K562 (cell line): Measurements from ENCODE around the gene TALDO1. TPM values are rescaled to one million over a fixed set of nuclear protein-coding genes. Genes with fewer than 3 reads are reported as not detected.

Source experiments
- ATAC-seq: fragments of 200-7000 bp; cut with Tn5 transposase; 3 replicates; pipeline ENCODE4 v1.9.1; 2020; ENCODE audit warnings: moderate library complexity
- BruUV-seq: library from RNA; stranded (reverse); fragments of 400-500 nt; replicated peaks from 2 replicates; lab custom pipeline; 2021; lab: Mats Ljungman, UMichigan
- CTCF ChIA-PET: fragments of 300-600 bp; formaldehyde crosslinking; extraction: SDS; loops from one replicate; lab custom pipeline; 2021; ENCODE audit warnings: low intra/inter-chr PET ratio; lab: Yijun Ruan, JAX
- POLR2A ChIA-PET: fragments of 300-600, 350-650 bp; sonication (Branson Sonifier 250); formaldehyde crosslinking; extraction: SDS; loops from one replicate; lab custom pipeline; 2021; ENCODE audit warnings: antibody characterized with exemption, inconsistent platforms; lab: Yijun Ruan, JAX
- DNase-seq, 4 experiments: peaks; one replicate each; pipeline versions ENCODE4 v3.0.0 to v3.0.0-alpha.2; 2011 to 2018; ENCODE audit warnings: low spot score in 3 of 4, mixed read lengths in 3 of 4; ENCODE audit errors: extremely low read depth in 1 of 4
- FAIRE-seq: peaks from 2 replicates; lab custom pipeline; 2011; peaks lifted over from hg19 to GRCh38; lab: Jason Lieb, UNC
- H2AFZ ChIP-seq: 2 replicates; pipeline ENCODE4 v1.6.0; 2011; ENCODE audit warnings: low read depth, low read length, control low read depth, inconsistent platforms
- H3K27ac ChIP-seq: fragments of 200-600 bp; 3 replicates; pipeline ENCODE4 v1.8.0; 2011; ENCODE audit warnings: low read depth, mild to moderate bottlenecking, control low read depth, inconsistent platforms, low read length, moderate library complexity, mixed read lengths; ENCODE audit errors: extremely low read depth
- H3K27me3 ChIP-seq, 2 experiments: fragments of 300-600 bp in 1 of 2; 2 replicates in 1 of 2; 3 replicates in 1 of 2; pipeline versions ENCODE4 v1.6.0 to v1.8.0; 2011; ENCODE audit warnings: inconsistent platforms in 2 of 2, low read length in 2 of 2, mild to moderate bottlenecking in 1 of 2, mixed read lengths in 1 of 2, moderate library complexity in 1 of 2; ENCODE audit not compliant: control insufficient read depth in 2 of 2, insufficient read depth in 2 of 2
- H3K36me3 ChIP-seq: fragments of 300-600 bp; 3 replicates; pipeline ENCODE4 v1.8.0; 2011; ENCODE audit warnings: mild to moderate bottlenecking, low read length, inconsistent platforms; ENCODE audit not compliant: control insufficient read depth, insufficient read depth
- H3K4me1 ChIP-seq, 2 experiments: fragments of 200-600 bp in 1 of 2; replicated peaks in 1 of 2; 2 replicates in 1 of 2; 3 replicates in 1 of 2; pipeline versions ENCODE4 v1.5.1 to v1.8.0; 2011; ENCODE audit warnings: inconsistent platforms in 2 of 2, low read length in 2 of 2, mild to moderate bottlenecking in 1 of 2, mixed read lengths in 1 of 2, moderate library complexity in 1 of 2; ENCODE audit not compliant: control insufficient read depth in 2 of 2, insufficient read depth in 2 of 2
- H3K4me2 ChIP-seq: 2 replicates; pipeline ENCODE4 v1.6.1; 2011; ENCODE audit warnings: low read length, control low read depth, inconsistent platforms, mixed read lengths; ENCODE audit not compliant: insufficient read depth
- H3K4me3 ChIP-seq: fragments of 200-600 bp; sonication (generic), shearing (Covaris generic); 2 replicates; pipeline ENCODE4 v1.5.1; 2016; ENCODE audit warnings: control low read depth, inconsistent platforms
- H3K79me2 ChIP-seq: fragments of 200-600 bp; 3 replicates; pipeline ENCODE4 v1.8.0; 2011; ENCODE audit warnings: low read length, inconsistent platforms; ENCODE audit not compliant: control insufficient read depth, insufficient read depth
- H3K9ac ChIP-seq, 2 experiments: 2 replicates each; pipeline versions ENCODE4 v1.6.0 to v1.6.1; 2011; ENCODE audit warnings: low read depth in 2 of 2, low read length in 2 of 2, control low read depth in 1 of 2, inconsistent platforms in 1 of 2, mild to moderate bottlenecking in 1 of 2, mixed read lengths in 1 of 2; ENCODE audit not compliant: insufficient read depth in 1 of 2
- H3K9me1 ChIP-seq: one replicate; pipeline ENCODE4 v1.6.0; 2011; ENCODE audit warnings: inconsistent platforms, mild to moderate bottlenecking, low read length, moderate library complexity; ENCODE audit not compliant: control insufficient read depth, insufficient read depth
- H3K9me3 ChIP-seq: replicated peaks from 2 replicates; pipeline ENCODE4 v1.5.1; 2011; ENCODE audit warnings: low read depth, low read length, inconsistent platforms; ENCODE audit not compliant: control insufficient read depth, insufficient read depth
- H4K20me1 ChIP-seq: replicated peaks from 2 replicates; pipeline ENCODE4 v1.6.1; 2011; ENCODE audit warnings: low read length, inconsistent platforms, mixed read lengths; ENCODE audit not compliant: control insufficient read depth, insufficient read depth
- JUNB ChIP-seq: fragments of 450-650 bp; formaldehyde crosslinking; conservative IDR thresholded peaks from 2 replicates; pipeline ENCODE4 v1.4.0; 2020; ENCODE audit warnings: mild to moderate bottlenecking
- MAFF ChIP-seq: IDR thresholded peaks from 2 replicates; pipeline ENCODE4 v1.6.1; 2012; ENCODE audit warnings: low read length, improper control_type of control experiment
- MED1 ChIP-seq: sonication (generic); formaldehyde crosslinking; IDR thresholded peaks from 2 replicates; pipeline ENCODE4 v1.8.1; 2023; ENCODE audit warnings: missing genetic modification reagents, borderline replicate concordance
- NR1H2 ChIP-seq: sonication (generic); formaldehyde crosslinking; IDR thresholded peaks from 2 replicates; pipeline ENCODE4 v1.4.0; 2020; ENCODE audit warnings: mild to moderate bottlenecking, missing genetic modification reagents
- NR2C1 ChIP-seq, 2 experiments: fragments of 450-650 bp; IDR thresholded peaks; 2 replicates each; pipeline ENCODE4 v1.6.1; 2017; ENCODE audit warnings: mild to moderate bottlenecking in 2 of 2, antibody characterized with exemption in 1 of 2, inconsistent platforms in 1 of 2, missing compliant biosample characterization in 1 of 2, missing genetic modification characterization in 1 of 2
- POLR2B ChIP-seq: fragments of 450-650 bp; IDR thresholded peaks from 2 replicates; pipeline ENCODE4 v1.6.1; 2018; ENCODE audit warnings: low read depth; ENCODE audit not compliant: partially characterized antibody
- POLR2G ChIP-seq: fragments of 200-400 bp; formaldehyde crosslinking; IDR thresholded peaks from 2 replicates; pipeline ENCODE4 v1.6.1; 2017; ENCODE audit warnings: low read depth, mild to moderate bottlenecking, antibody characterized with exemption, low read length, moderate library complexity
- U2AF2 ChIP-seq: fragments of 200-400 bp; formaldehyde crosslinking; optimal IDR thresholded peaks from 2 replicates; pipeline ENCODE3; 2017; ENCODE audit warnings: low read depth, mild to moderate bottlenecking, low read length
- ZBTB7A ChIP-seq: IDR thresholded peaks from 2 replicates; pipeline ENCODE4 v1.6.1; 2011; ENCODE audit warnings: low read depth, mild to moderate bottlenecking, low read length, moderate library complexity, borderline replicate concordance; ENCODE audit not compliant: control insufficient read depth
- WGBS: fragments of 100-300 bp; shearing (Covaris generic); methylation state at CpG from one replicate; pipeline ENCODE4 v1.1.6; 2016; ENCODE audit warnings: low coverage, mixed read lengths; ENCODE audit not compliant: insufficient coverage; ENCODE audit errors: missing lambda C conversion rate; 5-methylcytosine and 5-hydroxymethylcytosine counted together
- in situ Hi-C: fragments of 300-500 bp; cut with MboI; formaldehyde crosslinking; loops from 4 replicates; pipeline ENCODE4 v1.15.0; 2018; ENCODE audit warnings: inconsistent platforms, mixed read lengths
- intact Hi-C: fragments of 100-400 bp; cut with micrococcal nuclease; formaldehyde crosslinking; loops from 2 replicates; pipeline ENCODE4 v1.14.2; 2022
- polyA plus RNA-seq, 8 experiments: library from polyadenylated mRNA; depleted of rRNA in 4 of 8; stranded (reverse) in 5 of 8; unstranded in 3 of 8; fragments of >200 nt; fragmentation: Nextera tagmentation in 2 of 8; fragmentation: Illumina TruSeq in 1 of 8; extraction: Ambion mirVana in 2 of 8; extraction: Trizol in 1 of 8; gene quantifications; 2 replicates each; pipeline versions ENCODE4 v1.2.1 to v1.2.3, GENCODE V29; 2011 to 2014; ENCODE audit warnings: inconsistent platforms in 1 of 8, missing spikeins in 1 of 8
- total RNA-seq, 7 experiments: library from RNA; depleted of rRNA in 6 of 7; stranded (reverse); fragments of >200 nt in 6 of 7; fragmentation: Illumina TruSeq in 2 of 7; extraction: Trizol in 2 of 7; gene quantifications; 2 replicates each; pipeline versions ENCODE4 v1.2.1 to v1.2.3, GENCODE V29; 2011 to 2021; ENCODE audit warnings: low replicate concordance in 1 of 7

TALDO1 gene
- total and polyA plus RNA-seq, 9 of the 15 experiments (the other 6 are each of a cell fraction or from before 2014, with no cell fraction given): 260 to 541 (median 441) TPM

- no peaks in the 10 kb centered on the region for H3K36me3 ChIP-seq
- ChIA-PET CTCF (no interaction called here), POLR2A (interaction anchor here (0.6 to 1.4 kb wide), 3 partner anchors 17 to 56 kb away, joined by 3 to 6 read pairs (median 3); partner anchors contain the start of gene TMEM80)
- DNase-seq (no peak), FAIRE-seq (no peak), ATAC-seq (no peak)
- H3K4me3 ChIP-seq: no peak overlapping the region
- H3K9me1 ChIP-seq: no peaks in the 10 kb centered on the region
- H3K27me3 ChIP-seq: no peaks in the 10 kb centered on the region; a peak in 1 of 5 replicates
- H2AFZ ChIP-seq: no peak overlapping the region
- H3K4me2 ChIP-seq: no peak overlapping the region
- no peaks in the 10 kb centered on the region for H3K9me3 ChIP-seq
- in situ Hi-C loops (no loop called here), intact Hi-C loops (no loop called here)
- H3K9ac ChIP-seq: peak overlapping the region in 1 of 2 experiments; percentile 52; a peak in 2 of 4 replicates
- 4% methylated on average over 16 of the region's 28 CpGs for WGBS
- peaks cover 13 to 65% of the 10 kb centered on the region in 2 experiments for H3K4me1 ChIP-seq
- H3K79me2 ChIP-seq: no peaks in the 10 kb centered on the region
- no peaks in the 10 kb centered on the region; the same call in 1 of the 2 replicates for H4K20me1 ChIP-seq
- no peak for TF ChIP-seq U2AF2
- TF ChIP-seq POLR2G: 0 out of 2 replicates have a peak, but pooled peaks have one; percentile 8
- no peak for TF ChIP-seq MAFF
- no peak for TF ChIP-seq MED1 (CRISPR knock-in tag)
- TF ChIP-seq NR1H2 (CRISPR knock-in tag): no peak
- no peak for TF ChIP-seq JUNB (CRISPR knock-in tag)
- TF ChIP-seq ZBTB7A: peak; percentile 13; the same call in 1 of the 2 replicates
- TF ChIP-seq POLR2B: no peak
- TF ChIP-seq NR2C1 (IDR thresholded peaks at IDR 0.05): no peak
- 0 out of 2 replicates have a peak, but pooled peaks have one; percentile 10 for TF ChIP-seq NR2C1 (tag; IDR thresholded peaks at IDR 0.05)
- no TSS peak for BruUV-seq
- H3K27ac ChIP-seq: no peak overlapping the region
These were observed 26.0 kb upstream of the TALDO1 start for GRCh38 chr11:721247-721740.
